NCI-H1436 treated with DMSO at 0.1 percent for 48 hours (cell line): ENCODE measurements around the gene ARHGAP22.

Experiments used
- DNase-seq: peaks from one replicate; lab custom pipeline; 2025; lab: John Stamatoyannopoulos, UW

ARHGAP22 gene

GRCh38 chr10:48607356-48608278 is 2.7 kb upstream of the ARHGAP22 start:
- no peak for DNase-seq

GRCh38 chr10:48606530-48607355 is 1.9 kb upstream of the ARHGAP22 start:
- DNase-seq: no peak

- DNase-seq: no peak
These were observed 1.1 kb upstream of the ARHGAP22 start for GRCh38 chr10:48605786-48606529.

- DNase-seq: no peak
These were observed 558 bp downstream of the ARHGAP22 start for GRCh38 chr10:48604039-48604990.

- no peak for DNase-seq
These were observed 1.3 kb downstream of the ARHGAP22 start for GRCh38 chr10:48603421-48604038.

GRCh38 chr10:48602401-48603135 is 2.3 kb downstream of the ARHGAP22 start:
- no peak for DNase-seq

GRCh38 chr10:48601789-48602188 is 3.1 kb downstream of the ARHGAP22 start:
- no peak for DNase-seq

GRCh38 chr10:48600645-48601505 is 4.0 kb downstream of the ARHGAP22 start:
- DNase-seq: no peak

- DNase-seq: no peak
These were observed 5.1 kb downstream of the ARHGAP22 start for GRCh38 chr10:48599830-48600134.

GRCh38 chr10:48598936-48599829 is 5.7 kb downstream of the ARHGAP22 start:
- no peak for DNase-seq

- DNase-seq: no peak
These were observed 6.5 kb downstream of the ARHGAP22 start for GRCh38 chr10:48598243-48598935.

- no peak for DNase-seq
These were observed 9.3 kb downstream of the ARHGAP22 start for GRCh38 chr10:48595539-48595932.

- DNase-seq: no peak
These were observed 9.9 kb downstream of the ARHGAP22 start for GRCh38 chr10:48594803-48595538.

GRCh38 chr10:48594371-48594770 is 10.5 kb downstream of the ARHGAP22 start:
- no peak for DNase-seq

GRCh38 chr10:48592346-48592745 is 12.5 kb downstream of the ARHGAP22 start:
- DNase-seq: no peak

GRCh38 chr10:48590945-48591344 is 13.9 kb downstream of the ARHGAP22 start:
- no peak for DNase-seq

- DNase-seq: no peak
These were observed 15.6 kb downstream of the ARHGAP22 start for GRCh38 chr10:48589266-48589665.
